22Rv1 (cell line): Measurements from ENCODE around the gene BAZ2B.

Source experiments
- H3K27ac ChIP-seq: fragments of 450-650 bp; 2 replicates; pipeline ENCODE4 v1.5.1; 2017
- CTCF ChIP-seq: fragments of 450-650 bp; IDR thresholded peaks from 2 replicates; pipeline ENCODE4 v1.5.1; 2017; ENCODE audit warnings: mild to moderate bottlenecking
- ZFX ChIP-seq: fragments of 450-650 bp; IDR thresholded peaks from 2 replicates; pipeline ENCODE4 v1.6.1; 2017; ENCODE audit warnings: antibody characterized with exemption, borderline replicate concordance

The BAZ2B gene

GRCh38 chr2:159444754-159445153 lies 171.6 kb downstream of the BAZ2B start:
- H3K27ac ChIP-seq: no peak overlapping the region
- TF ChIP-seq CTCF (no peak), ZFX (no peak)

- TF ChIP-seq CTCF (no peak), ZFX (no peak)
- H3K27ac ChIP-seq: no peak overlapping the region
Measured at GRCh38 chr2:159442159-159442852, 174.0 kb downstream of the BAZ2B start.

- H3K27ac ChIP-seq: no peak overlapping the region
- TF ChIP-seq CTCF (no peak), ZFX (no peak)
Measured at GRCh38 chr2:159441182-159441581, 175.2 kb downstream of the BAZ2B start.

- TF ChIP-seq ZFX (no peak), CTCF (no peak)
- no peak overlapping the region for H3K27ac ChIP-seq
Measured at GRCh38 chr2:159439421-159439820, 176.9 kb downstream of the BAZ2B start.

GRCh38 chr2:159438720-159439353 lies 177.5 kb downstream of the BAZ2B start:
- no peak for TF ChIP-seq ZFX
- no peak for TF ChIP-seq CTCF
- H3K27ac ChIP-seq: no peak overlapping the region

- TF ChIP-seq ZFX (no peak), CTCF (no peak)
- H3K27ac ChIP-seq: no peak overlapping the region
Measured at GRCh38 chr2:159438284-159438683, 178.1 kb downstream of the BAZ2B start.

GRCh38 chr2:159432610-159433009 lies 183.7 kb downstream of the BAZ2B start:
- no peak for TF ChIP-seq CTCF
- H3K27ac ChIP-seq: no peak overlapping the region
